COLO829 (cell line): ENCODE results near the gene RFX4.

Experiments used
- DNase-seq: peaks from one replicate; pipeline ENCODE4 v3.0.0; 2012; ENCODE audit warnings: low spot score

RFX4 gene

GRCh38 chr12:106766393-106766826 is 183.6 kb downstream of the RFX4 start:
- DNase-seq: no peak

GRCh38 chr12:106767206-106767605 is 184.4 kb downstream of the RFX4 start:
- no peak for DNase-seq

GRCh38 chr12:106767954-106768822 is 185.4 kb downstream of the RFX4 start:
- DNase-seq: no peak

GRCh38 chr12:106769078-106769477 is 186.3 kb downstream of the RFX4 start:
- no peak for DNase-seq

GRCh38 chr12:106769546-106769945 is 186.7 kb downstream of the RFX4 start:
- DNase-seq: no peak

GRCh38 chr12:106771425-106771824 is 188.6 kb downstream of the RFX4 start:
- no peak for DNase-seq

- no peak for DNase-seq
Measured at GRCh38 chr12:106773286-106774004, 190.6 kb downstream of the RFX4 start.

GRCh38 chr12:106774005-106774807 is 191.4 kb downstream of the RFX4 start, which contains the start of gene RIC8B:
Gene RIC8B, plus strand, starts transcription at chr12:106774682. Its CDS starts 64 bp downstream, at chr12:106774746.
- DNase-seq: peak; percentile 99

- DNase-seq: peak; percentile 10
Measured at GRCh38 chr12:106774808-106775524, 192.2 kb downstream of the RFX4 start.

GRCh38 chr12:106776897-106777296 is 194.1 kb downstream of the RFX4 start:
- DNase-seq: no peak

GRCh38 chr12:106780010-106780631 is 197.3 kb downstream of the RFX4 start:
- peak; percentile 56 for DNase-seq

- DNase-seq: no peak
Measured at GRCh38 chr12:106782619-106783018, 199.8 kb downstream of the RFX4 start.

GRCh38 chr12:106783515-106783914 is 200.7 kb downstream of the RFX4 start:
- DNase-seq: peak; percentile 35

- no peak for DNase-seq
Measured at GRCh38 chr12:106790020-106790419, 207.2 kb downstream of the RFX4 start.

- no peak for DNase-seq
Measured at GRCh38 chr12:106791531-106791930, 208.7 kb downstream of the RFX4 start.

- no peak for DNase-seq
Measured at GRCh38 chr12:106794369-106794768, 211.6 kb downstream of the RFX4 start.

GRCh38 chr12:106801167-106801708 is 218.4 kb downstream of the RFX4 start:
- DNase-seq: no peak

- no peak for DNase-seq
Measured at GRCh38 chr12:106801830-106802533, 219.2 kb downstream of the RFX4 start.

- DNase-seq: no peak
Measured at GRCh38 chr12:106804668-106805067, 221.9 kb downstream of the RFX4 start.
